ENCODE results near the gene PLK3. TPM values are rescaled to one million over a fixed set of nuclear protein-coding genes. Genes with fewer than 3 reads are reported as not detected.

PLK3 gene
- total RNA-seq, 1 experiment from 2014 or later, result 56.1 TPM

- TF ChIP-seq CTCF (IDR thresholded peaks at IDR 0.05 in 2 of 3, conservative IDR thresholded peaks at IDR 0.05 in 1 of 3; ENCODE audit: borderline replicate concordance in 1 of 3, insufficient read depth in 1 of 3, low read depth in 2 of 3, low read length in 2 of 3) (peak in 1 of 3 experiments; percentile 33; a peak in 3 of 6 replicates), EZH2phosphoT487 (IDR thresholded peaks at IDR 0.05; ENCODE audit: borderline replicate concordance) (no peak), EZH2 (IDR thresholded peaks at IDR 0.05) (no peak), ZNF274 (IDR thresholded peaks at IDR 0.05; ENCODE audit: low read depth, low read length) (no peak), ELF1 (IDR thresholded peaks at IDR 0.05; ENCODE audit: borderline replicate concordance, low read depth) (no peak)
Observed at GRCh38 chr1:44827197-44828002, 27.2 kb downstream of the PLK3 start (continued).

- ChIA-PET CTCF (no interaction called here), POLR2A (no interaction called here), RAD21 (ENCODE audit: low non-redundant PET in 1 of 2, low total read pairs in 2 of 2, uncharacterized antibody in 2 of 2, unreplicated experiment in 2 of 2) (no interaction called here)
- no peak for TF ChIP-seq POLR2A (IDR thresholded peaks at IDR 0.05; ENCODE audit: borderline replicate concordance, extremely low read depth, insufficient read depth, insufficient read length)
- Histone ChIP-seq H4K20me1 (ENCODE audit: insufficient read depth) (no peaks in the 10 kb centered on the region), H3K27ac (ENCODE audit: low read depth, low read length) (no peak overlapping the region), H3K9me3 (ENCODE audit: control insufficient read depth in 1 of 2, insufficient read depth in 1 of 2, low read depth in 1 of 2, low read length in 2 of 2) (no peaks in the 10 kb centered on the region), H3K27me3 (ENCODE audit: insufficient read depth, low read length) (no peaks in the 10 kb centered on the region), H3K9me2 (ENCODE audit: insufficient read depth) (no peaks in the 10 kb centered on the region), H3K79me2 (ENCODE audit: insufficient read depth, low read length) (no peaks in the 10 kb centered on the region), H3K4me2 (ENCODE audit: low read length) (no peak overlapping the region), H2AFZ (ENCODE audit: low read depth, low read length, poor library complexity, severe bottlenecking) (no peak overlapping the region), H3K4me1 (ENCODE audit: control insufficient read depth in 1 of 2, insufficient read depth in 2 of 2, low read length in 2 of 2) (no peaks in the 10 kb centered on the region), H3K4me3 (replicated peaks in 1 of 2; ENCODE audit: low read depth in 1 of 2, low read length in 2 of 2) (no peak overlapping the region), H3K36me3 (ENCODE audit: control insufficient read depth in 1 of 2, insufficient read depth in 2 of 2, low read length in 2 of 2) (no peaks in the 10 kb centered on the region), H3K9ac (ENCODE audit: low read length) (no peak overlapping the region)
- DNase-seq (ENCODE audit: low read depth, low spot score) (no peak), ATAC-seq (no peak)
- BruUV-seq (replicated peaks), result no TSS peak
- intact Hi-C loops (cut with micrococcal nuclease), result no loop called here
Observed at GRCh38 chr1:44828003-44828651, 27.9 kb downstream of the PLK3 start.
